ENCODE measurements around the gene ZNF502. TPM values are rescaled to one million over a fixed set of nuclear protein-coding genes. Genes with fewer than 3 reads are reported as not detected.

The ZNF502 gene
- total and polyA plus RNA-seq, 2 experiments from 2014 or later: 1.2 to 3.3 TPM

- DNase-seq (ENCODE audit: low spot score): no peak
- TF ChIP-seq CTCF (IDR thresholded peaks at IDR 0.05; ENCODE audit: poor library complexity) (no peak), EZH2 (IDR thresholded peaks at IDR 0.05; ENCODE audit: borderline replicate concordance) (no peak), EZH2phosphoT487 (IDR thresholded peaks at IDR 0.05; ENCODE audit: low read depth, severe bottlenecking, unreplicated experiment) (no peak)
- 83% methylated on average over 4 of the region's 4 CpGs for WGBS (ENCODE audit: low lambda C conversion rate, missing lambda C conversion rate)
- Histone ChIP-seq H3K9me3 (ENCODE audit: low read depth) (no peaks in the 10 kb centered on the region), H3K4me1 (ENCODE audit: insufficient read depth) (no peaks in the 10 kb centered on the region), H2AFZ (no peak overlapping the region), H3K4me3 (no peak overlapping the region), H3K36me3 (replicated peaks; ENCODE audit: insufficient read depth, low read depth) (no peaks in the 10 kb centered on the region), H3K9me2 (replicated peaks; ENCODE audit: insufficient read depth) (no peaks in the 10 kb centered on the region), H3K79me2 (no peaks in the 10 kb centered on the region), H4K20me1 (ENCODE audit: insufficient read depth, poor library complexity, severe bottlenecking) (no peaks in the 10 kb centered on the region), H3K27ac (no peak overlapping the region), H3K27me3 (no peaks in the 10 kb centered on the region), H3K4me2 (no peak overlapping the region)
Measured at GRCh38 chr3:44680921-44681455, 31.5 kb upstream of the ZNF502 start.

- Histone ChIP-seq H3K4me2 (no peak overlapping the region), H3K27me3 (no peaks in the 10 kb centered on the region), H2AFZ (no peak overlapping the region), H3K36me3 (replicated peaks; ENCODE audit: insufficient read depth, low read depth) (no peaks in the 10 kb centered on the region), H3K4me3 (no peak overlapping the region), H3K9me2 (replicated peaks; ENCODE audit: insufficient read depth) (no peaks in the 10 kb centered on the region), H3K4me1 (ENCODE audit: insufficient read depth) (no peaks in the 10 kb centered on the region), H3K79me2 (no peaks in the 10 kb centered on the region), H3K27ac (no peak overlapping the region), H3K9me3 (ENCODE audit: low read depth) (no peaks in the 10 kb centered on the region), H4K20me1 (ENCODE audit: insufficient read depth, poor library complexity, severe bottlenecking) (no peaks in the 10 kb centered on the region)
- DNase-seq (ENCODE audit: low spot score): no peak
- WGBS (ENCODE audit: low lambda C conversion rate, missing lambda C conversion rate): 79% methylated on average over 2 of the region's 2 CpGs
- TF ChIP-seq CTCF (IDR thresholded peaks at IDR 0.05; ENCODE audit: poor library complexity) (no peak), EZH2phosphoT487 (IDR thresholded peaks at IDR 0.05; ENCODE audit: low read depth, severe bottlenecking, unreplicated experiment) (no peak), EZH2 (IDR thresholded peaks at IDR 0.05; ENCODE audit: borderline replicate concordance) (no peak)
Measured at GRCh38 chr3:44682182-44682896, 30.1 kb upstream of the ZNF502 start.

GRCh38 chr3:44685128-44685800, 27.2 kb upstream of the ZNF502 start:
- Histone ChIP-seq H3K9me2 (replicated peaks; ENCODE audit: insufficient read depth) (no peaks in the 10 kb centered on the region), H3K36me3 (replicated peaks; ENCODE audit: insufficient read depth, low read depth) (no peaks in the 10 kb centered on the region), H3K27me3 (no peaks in the 10 kb centered on the region), H3K79me2 (no peaks in the 10 kb centered on the region), H4K20me1 (ENCODE audit: insufficient read depth, poor library complexity, severe bottlenecking) (no peaks in the 10 kb centered on the region), H2AFZ (peak overlapping the region; percentile 77), H3K4me3 (peak overlapping the region; percentile 25), H3K9me3 (ENCODE audit: low read depth) (no peaks in the 10 kb centered on the region), H3K4me2 (peak overlapping the region; percentile 72), H3K27ac (no peak overlapping the region), H3K4me1 (ENCODE audit: insufficient read depth) (no peaks in the 10 kb centered on the region)
- peak; percentile 77 for DNase-seq (ENCODE audit: low spot score)
- TF ChIP-seq EZH2 (IDR thresholded peaks at IDR 0.05; ENCODE audit: borderline replicate concordance): no peak
- TF ChIP-seq CTCF (IDR thresholded peaks at IDR 0.05; ENCODE audit: poor library complexity): no peak
- TF ChIP-seq EZH2phosphoT487 (IDR thresholded peaks at IDR 0.05; ENCODE audit: low read depth, severe bottlenecking, unreplicated experiment): no peak
- 56% methylated on average over 36 of the region's 48 CpGs for WGBS (ENCODE audit: low lambda C conversion rate, missing lambda C conversion rate)

Measured in hepatocyte (in vitro differentiated cells).